CD1c-positive myeloid dendritic cell (primary cell): ENCODE data around the gene CCDC78.
A peak's percentile ranks its signal among the peaks of the same experiment; 100 is the strongest.

Experiments
- DNase-seq: peaks from one replicate; pipeline ENCODE4 v3.0.0-alpha.2; 2016; ENCODE audit errors: extremely low spot score

The CCDC78 gene

DNA sequence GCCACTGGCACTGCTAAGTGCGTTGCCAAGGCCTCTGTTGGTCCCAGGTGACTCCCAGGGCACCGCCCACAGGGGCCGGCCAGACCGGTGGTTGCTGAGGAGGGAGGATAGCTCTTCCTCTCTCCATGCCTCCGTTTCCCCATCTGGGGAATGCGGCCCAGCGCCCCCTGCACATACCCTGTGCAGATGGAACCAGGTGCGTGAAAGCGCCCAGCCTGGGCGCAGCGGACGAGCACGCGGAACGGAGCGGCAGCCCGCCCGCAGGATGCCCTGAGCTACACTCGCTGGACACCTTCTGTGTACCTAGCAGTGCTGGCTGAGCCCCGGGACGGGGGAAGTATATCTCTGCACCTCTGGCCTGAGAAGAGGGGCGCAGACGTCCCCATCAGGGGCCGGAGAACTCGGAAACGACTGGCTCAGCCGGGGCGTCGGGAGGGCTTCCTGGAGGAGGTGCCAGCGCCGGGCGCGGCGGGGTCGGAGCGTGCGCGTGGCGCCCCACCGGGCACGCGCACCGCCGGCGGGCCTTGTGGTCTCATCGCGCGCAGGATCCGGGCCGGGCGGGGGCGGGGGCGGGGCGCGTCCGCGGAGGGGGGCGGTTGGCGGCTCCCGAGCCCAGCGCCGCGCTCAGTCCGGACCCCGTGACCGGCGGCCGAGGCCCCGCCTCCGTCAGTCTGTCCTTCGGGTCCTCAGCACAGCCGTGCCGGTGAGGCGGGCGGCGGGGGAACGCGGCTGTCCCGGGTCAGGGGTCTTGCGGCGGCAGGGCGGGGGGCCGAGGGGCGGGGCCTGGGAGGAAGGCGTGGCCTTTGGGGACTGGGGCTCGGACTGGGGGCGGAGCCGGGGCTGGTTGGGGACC, at the start of gene CCDC78, which contains the start of gene HAGHL:
Gene CCDC78, minus strand, starts transcription at position 6 of the 853 bp plus-strand sequence. CDS start 76 bp downstream, outside the sequence.
Gene HAGHL, plus strand, starts transcription at position 669 of the 853 bp plus-strand sequence. CDS start 404 bp downstream, outside the sequence.
- peak; percentile 62 for DNase-seq

DNA sequence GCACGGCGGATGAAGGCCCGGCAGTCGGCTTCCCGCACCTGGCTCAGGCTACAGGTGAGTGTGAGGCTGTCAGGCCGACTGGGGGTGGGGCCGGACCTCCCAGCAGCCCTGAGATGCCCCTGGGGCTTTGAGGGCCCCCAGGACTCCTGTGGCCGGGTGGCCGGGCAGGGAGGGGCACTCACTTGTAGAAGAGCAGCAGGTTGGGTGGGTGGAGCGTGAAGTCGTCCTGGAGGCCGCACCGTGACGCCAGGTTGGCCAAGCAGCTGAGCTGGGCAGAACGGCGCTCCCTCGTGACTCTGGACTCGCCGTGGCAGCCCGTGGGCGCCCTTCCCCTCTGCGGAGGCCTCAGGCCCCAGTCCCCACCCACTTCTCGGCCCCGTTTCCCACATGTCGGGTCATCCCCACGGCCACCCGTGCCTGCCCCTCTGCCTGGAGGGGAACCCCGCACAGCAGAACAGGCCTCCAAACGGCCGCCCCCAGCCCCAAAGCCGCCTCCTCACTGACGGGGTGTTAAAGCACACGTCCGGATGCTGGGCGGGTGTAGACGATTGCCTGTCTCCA, 49.1 kb upstream of the CCDC78 start:
- no peak for DNase-seq

DNA sequence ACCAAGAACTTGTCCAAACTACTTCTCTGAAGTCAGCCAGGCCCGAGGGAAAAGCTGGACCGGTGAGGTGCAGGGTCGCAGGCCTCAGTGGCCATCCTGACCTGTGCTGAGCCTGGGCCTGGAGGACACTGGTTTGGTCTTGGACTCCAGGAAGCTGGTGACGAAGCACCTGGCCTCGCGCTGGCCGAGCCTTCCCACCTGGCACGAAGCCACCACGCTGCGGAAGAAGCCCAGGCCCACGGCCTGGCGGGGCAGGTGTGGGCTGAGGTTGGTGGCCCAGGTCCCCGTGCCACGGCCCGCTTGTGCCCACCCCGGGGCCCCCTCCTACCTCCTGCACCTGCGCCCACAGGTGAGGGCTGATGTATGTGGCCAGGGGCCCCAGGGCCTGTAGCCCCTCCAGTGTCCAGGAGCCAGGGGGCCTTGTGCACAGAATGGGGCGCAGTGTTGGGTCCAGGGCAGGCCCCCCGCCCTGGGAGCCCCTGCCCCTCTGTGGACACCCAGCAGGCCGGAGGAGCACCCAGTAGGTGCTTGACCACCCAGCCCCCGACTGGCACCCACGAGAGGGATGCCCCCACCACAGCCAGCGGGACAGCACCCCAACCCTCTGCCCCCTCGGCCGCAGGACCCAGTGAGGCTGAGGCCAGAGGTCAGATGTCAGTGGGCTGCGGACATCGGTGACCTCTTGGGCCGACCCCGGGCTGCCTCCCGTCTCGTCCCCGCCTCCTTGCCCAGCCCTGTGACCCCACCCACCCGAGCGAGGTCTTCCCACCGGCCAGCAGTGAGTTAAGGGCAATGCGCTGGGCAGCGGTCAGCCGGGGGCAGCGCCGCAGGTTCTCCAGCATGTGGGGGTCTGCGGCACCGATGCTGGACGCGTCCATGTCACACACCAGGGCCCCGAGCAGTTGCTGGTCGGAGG, 48.1 kb upstream of the CCDC78 start:
- no peak for DNase-seq

DNA sequence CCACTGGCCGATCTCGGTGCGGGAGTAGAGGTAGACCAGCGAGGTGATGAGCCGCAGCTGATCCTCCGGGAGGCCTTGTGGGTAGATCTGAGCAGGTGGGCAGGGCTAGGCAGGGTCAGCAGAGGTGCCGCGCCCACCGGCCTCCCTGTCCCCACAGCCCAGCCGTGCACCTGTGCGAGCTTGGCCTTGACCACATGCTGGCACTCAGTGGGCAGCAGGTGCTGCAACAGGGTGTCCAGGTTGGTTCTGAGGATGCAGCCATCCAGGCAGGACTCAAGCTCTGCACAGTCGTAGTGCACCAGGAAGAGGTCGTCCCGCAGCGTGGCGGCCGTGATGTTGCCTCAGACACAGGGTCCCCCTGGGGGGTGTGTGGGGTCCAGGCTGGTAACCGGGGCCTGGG, 46.7 kb upstream of the CCDC78 start:
- no peak for DNase-seq

DNA sequence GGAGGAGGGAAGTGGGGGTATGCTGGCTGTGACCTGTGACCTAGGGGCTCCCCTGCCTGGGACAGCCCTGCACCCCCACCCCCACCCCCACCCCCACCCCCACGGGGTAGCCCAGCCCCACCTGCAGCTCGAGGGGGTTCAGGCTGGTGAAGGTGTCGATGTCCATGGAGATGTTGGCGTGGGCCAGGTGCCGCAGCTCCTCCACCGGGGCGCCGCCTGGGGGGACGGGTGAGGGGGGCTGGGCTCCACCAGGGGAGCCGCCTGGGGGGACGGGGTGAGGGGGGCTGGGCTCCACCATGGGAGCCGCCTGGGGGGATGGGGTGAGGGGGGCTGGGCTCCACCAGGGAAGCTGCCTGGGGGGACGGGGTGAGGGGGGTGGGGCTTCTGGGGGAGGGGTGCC, 44.2 kb upstream of the CCDC78 start:
- no peak for DNase-seq

DNA sequence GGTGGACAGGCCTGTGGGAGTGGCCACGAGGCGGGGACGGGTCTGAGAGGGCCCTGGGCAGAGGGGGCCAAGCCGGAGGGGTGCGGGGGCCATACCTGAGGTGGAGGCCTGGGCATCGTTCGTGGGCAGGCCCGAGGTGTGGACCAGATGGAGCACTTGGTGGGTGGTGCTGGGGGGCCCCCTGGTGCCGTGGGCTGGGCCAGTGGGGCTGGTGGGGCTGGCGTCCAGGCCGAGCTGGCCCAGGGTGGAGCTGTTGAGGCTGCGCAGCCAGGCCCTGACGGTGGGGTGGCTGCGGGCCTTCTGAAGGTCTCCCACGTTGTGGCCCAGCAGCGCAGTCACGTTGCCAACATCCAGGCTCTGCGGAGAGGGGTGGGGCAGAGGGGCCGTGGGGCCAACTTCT, 43.7 kb upstream of the CCDC78 start:
- no peak for DNase-seq

DNA sequence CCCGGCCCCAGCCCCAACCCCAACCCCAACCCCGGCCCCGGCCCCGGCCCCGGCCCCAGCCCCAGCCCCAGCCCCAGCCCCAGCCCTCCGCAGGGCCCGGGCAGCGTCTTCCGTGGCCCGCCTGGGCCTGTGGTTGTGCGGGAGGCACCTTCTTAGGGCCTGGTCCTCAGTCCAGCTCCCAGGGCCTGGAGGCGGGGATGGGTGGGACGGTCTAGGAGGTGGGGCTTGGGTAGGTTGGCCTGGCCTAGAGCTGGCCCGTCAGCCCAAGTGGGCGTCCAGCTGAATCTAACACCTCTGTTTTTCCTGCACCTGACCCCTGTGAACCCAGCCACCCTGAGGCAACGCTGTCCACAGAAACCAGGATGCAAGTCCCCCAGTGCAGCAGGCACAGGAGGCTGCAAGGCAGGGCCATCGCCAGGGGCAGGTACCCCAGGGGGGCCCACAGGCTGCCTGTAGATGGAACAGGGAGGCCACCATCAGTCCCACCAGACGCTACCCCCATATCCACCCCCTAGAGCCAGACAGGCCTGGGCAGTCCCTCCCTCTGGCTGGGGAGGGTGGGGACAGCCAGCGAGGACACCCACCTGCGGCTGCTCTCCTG, 43.0 kb upstream of the CCDC78 start:
- DNase-seq, result no peak

DNA sequence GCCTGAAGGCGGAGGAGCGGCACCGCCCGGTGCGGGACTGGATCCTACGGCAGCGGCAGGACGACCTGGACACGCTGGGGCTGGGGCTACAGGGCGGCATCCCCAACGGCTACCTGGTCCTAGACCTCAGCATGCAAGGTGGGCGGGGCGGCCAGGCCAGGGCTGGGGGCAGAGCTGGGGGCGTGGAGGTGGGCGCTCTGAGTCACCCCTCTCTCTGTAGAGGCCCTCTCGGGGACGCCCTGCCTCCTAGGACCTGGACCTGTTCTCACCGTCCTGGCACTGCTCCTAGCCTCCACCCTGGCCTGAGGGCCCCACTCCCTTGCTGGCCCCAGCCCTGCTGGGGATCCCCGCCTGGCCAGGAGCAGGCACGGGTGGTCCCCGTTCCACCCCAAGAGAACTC, 42.2 kb upstream of the CCDC78 start:
- DNase-seq, result no peak

DNA sequence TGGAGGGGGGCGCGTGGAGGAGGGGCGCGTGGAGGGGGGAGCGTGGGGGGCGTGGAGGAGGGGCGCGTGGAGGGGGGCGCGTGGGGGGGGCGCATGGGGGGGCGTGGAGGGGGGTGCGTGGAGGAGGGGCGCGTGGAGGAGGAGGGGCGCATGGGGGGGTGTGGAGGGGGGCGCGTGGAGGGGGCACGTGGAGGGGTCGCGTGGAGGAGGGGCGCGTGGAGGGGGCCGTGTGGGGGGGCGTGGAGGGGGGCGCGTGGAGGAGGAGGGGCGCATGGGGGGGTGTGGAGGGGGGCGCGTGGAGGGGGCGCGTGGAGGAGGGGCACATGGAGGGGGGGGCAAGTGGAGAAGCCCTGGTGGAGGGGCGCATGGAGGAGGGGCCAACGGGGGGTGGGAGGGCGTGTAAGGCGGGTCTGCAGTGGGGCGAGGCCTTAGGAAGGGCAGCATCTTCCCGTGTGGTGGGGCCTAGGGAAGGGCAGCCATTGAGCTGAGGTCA, 41.5 kb upstream of the CCDC78 start:
- DNase-seq, result no peak

DNA sequence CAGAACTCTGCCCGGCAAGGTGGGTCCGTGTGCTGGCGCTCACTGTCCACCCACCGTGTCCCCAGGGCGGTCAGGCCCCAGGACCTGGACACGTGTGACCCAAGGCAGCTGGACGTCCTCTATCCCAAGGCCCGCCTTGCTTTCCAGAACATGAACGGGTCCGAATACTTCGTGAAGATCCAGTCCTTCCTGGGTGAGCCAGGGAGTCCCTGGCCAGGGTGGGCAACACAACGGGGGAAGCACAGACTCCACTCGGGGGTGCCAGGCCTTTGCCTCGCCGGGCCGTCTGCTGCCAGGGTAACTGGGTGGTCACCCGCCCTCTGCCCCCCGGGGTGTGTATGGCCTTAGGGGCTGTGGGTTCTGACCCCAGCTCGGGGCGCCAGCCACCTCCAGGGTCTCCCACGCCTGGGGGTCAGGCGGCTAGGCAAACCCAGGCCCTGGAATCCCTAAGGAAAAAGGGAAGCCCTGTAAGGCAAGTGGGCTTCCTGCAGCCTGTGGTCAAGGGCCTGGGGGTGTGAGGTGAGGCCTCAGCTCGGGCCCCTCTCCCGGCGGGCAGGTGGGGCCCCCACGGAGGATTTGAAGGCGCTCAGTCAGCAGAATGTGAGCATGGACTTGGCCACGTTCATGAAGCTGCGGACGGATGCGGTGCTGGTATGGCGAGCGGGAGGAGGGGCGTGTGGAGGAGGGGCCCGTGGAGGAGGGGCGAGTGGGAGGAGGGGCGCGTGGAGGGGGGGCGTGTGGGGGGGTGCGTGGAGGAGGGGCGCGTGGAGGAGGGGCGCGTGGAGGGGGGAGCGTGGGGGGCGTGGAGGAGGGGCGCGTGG, 40.8 kb upstream of the CCDC78 start:
- DNase-seq, result no peak

DNA sequence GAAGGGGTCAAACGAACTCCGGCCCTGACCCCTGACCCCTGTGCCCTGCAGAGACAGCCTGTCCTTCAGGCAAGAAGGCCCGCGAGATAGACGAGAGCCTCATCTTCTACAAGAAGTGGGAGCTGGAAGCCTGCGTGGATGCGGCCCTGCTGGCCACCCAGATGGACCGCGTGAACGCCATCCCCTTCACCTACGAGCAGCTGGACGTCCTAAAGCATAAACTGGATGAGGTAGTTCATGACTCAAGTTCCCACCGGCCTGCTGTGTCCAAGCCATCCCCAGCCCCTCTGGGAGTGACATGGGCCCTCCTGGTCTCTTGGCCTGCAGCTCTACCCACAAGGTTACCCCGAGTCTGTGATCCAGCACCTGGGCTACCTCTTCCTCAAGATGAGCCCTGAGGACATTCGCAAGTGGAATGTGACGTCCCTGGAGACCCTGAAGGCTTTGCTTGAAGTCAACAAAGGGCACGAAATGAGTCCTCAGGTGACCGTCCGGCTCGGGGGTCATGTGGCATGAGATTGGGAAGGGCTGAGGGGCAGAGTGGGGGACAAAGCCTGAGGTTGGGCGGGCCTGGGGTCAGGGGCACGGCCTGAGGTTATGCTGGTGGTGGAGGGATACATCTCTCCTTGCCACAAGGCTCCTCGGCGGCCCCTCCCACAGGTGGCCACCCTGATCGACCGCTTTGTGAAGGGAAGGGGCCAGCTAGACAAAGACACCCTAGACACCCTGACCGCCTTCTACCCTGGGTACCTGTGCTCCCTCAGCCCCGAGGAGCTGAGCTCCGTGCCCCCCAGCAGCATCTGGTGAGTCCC, 40.0 kb upstream of the CCDC78 start:
- DNase-seq, result no peak

DNA sequence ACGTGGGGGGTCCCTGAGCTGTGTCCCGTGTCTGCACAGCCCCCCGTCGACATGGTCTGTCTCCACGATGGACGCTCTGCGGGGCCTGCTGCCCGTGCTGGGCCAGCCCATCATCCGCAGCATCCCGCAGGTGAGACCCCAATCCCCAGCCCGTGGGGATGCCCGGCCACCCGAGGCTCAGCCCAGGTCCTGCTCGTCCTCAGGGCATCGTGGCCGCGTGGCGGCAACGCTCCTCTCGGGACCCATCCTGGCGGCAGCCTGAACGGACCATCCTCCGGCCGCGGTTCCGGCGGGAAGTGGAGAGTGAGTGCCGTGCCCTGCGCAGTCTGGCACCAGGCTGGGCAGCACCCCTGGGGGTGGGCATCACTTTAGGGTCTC, 39.2 kb upstream of the CCDC78 start:
- DNase-seq, result no peak

DNA sequence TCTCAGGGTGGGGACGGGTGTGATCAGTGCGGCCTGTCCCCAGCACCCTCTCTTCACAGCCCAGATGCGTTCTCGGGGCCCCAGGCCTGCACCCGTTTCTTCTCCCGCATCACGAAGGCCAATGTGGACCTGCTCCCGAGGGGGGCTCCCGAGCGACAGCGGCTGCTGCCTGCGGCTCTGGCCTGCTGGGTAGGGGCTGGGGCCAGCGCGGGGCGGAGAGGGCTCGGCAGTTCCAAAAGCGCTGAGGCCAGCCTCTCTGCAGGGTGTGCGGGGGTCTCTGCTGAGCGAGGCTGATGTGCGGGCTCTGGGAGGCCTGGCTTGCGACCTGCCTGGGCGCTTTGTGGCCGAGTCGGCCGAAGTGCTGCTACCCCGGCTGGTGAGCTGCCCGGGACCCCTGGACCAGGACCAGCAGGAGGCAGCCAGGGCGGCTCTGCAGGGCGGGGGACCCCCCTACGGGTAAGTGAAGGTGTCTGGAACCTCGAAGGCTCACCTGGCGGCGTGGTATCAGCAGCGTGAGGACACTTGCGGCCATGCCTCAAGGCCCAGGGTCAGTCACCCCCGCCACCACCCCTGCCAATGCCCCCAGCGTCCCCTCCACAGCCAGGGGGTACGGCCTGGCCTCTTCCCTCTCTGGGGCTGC, 38.7 kb upstream of the CCDC78 start:
- no peak for DNase-seq

DNA sequence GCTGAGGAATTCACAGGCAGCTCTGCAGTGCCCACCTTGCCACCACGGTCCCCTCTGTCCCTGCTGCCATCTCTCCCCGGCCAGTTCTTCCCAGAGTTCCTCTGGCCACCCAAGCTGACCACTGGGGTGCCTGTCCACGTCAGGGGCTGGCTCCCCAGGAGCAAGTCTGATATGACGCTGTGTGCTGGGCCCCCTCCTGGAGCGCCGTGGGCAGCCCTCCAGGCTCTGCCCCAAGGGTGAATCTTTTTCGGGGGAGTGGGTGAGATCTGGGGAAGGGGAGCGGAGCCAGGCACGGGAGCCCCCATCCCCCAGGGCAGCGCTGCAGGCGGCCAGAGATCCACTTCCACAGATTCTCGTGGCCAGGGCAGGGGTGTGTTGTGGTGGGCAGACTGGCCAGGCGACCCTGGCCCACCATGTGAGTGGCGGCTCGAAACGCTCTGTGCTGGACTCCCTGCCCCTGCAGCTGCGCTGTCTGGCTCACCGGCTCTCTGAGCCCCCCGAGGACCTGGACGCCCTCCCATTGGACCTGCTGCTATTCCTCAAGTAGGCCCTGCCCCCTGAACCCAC, 38.0 kb upstream of the CCDC78 start:
- no peak for DNase-seq

DNA sequence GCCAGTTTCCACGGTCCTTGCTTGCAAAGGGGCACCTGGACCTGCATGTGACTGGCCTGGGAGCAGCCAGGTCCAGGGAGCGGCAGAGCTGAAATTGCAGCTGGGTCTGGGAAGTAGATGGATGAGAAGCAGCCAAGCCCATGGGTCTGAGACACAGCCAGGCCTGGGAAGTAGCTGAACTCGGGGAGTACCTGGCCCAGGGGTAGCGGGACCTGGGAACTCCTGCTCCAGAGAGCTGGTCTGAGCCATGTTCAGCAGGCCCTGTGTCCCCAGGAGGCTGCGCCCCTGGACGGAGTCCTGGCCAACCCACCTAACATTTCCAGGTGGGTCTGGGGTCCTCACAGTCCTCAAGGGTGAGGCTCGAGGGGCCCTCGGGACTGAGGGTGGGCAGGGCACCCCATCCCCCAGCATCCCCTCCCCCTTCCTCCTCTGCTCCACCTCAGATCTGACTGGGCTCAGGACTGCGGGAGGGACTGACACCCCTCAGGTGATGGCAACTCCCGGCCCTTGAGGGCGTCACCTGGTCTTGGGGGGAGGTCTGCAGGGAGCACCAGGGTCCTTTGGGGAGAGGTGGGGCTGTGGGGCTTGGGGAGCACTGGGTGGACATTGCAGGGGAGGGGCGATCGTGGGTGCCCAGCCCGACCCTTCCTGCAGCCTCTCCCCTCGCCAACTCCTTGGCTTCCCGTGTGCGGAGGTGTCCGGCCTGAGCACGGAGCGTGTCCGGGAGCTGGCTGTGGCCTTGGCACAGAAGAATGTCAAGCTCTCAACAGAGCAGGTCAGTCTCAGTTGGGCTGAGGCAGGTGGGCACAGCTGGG, 37.3 kb upstream of the CCDC78 start:
- no peak for DNase-seq

DNA sequence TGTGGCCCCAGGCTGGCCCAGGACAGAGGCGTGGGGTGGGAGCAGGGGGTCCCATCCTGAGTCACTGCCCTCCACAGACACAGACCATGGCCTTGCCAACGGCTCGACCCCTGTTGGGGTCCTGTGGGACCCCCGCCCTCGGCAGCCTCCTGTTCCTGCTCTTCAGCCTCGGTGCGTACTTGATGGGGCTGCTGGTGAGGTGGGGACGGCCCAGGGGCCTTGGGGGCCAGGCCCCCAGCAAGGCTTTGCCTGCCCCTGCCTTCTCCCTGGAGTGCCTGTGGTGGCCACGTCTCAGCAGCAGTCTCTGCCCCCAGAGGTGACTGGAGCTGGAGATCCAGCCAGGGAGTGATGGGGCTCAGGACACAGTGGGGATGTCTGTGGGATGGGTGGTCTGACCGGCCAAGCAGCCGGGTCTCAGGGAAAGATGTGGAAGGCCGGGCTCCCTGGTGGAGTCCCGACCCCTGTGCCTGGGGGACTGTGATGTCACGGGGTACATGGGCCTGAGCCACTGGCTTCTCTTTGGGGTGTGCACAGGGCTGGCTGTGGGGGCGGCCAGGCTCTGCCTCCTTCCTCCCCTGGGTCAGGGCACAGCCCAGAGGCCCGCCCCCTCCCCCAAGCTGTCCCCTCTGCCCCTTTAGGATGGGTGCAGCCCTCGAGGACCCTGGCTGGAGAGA, 36.5 kb upstream of the CCDC78 start:
- no peak for DNase-seq

DNA sequence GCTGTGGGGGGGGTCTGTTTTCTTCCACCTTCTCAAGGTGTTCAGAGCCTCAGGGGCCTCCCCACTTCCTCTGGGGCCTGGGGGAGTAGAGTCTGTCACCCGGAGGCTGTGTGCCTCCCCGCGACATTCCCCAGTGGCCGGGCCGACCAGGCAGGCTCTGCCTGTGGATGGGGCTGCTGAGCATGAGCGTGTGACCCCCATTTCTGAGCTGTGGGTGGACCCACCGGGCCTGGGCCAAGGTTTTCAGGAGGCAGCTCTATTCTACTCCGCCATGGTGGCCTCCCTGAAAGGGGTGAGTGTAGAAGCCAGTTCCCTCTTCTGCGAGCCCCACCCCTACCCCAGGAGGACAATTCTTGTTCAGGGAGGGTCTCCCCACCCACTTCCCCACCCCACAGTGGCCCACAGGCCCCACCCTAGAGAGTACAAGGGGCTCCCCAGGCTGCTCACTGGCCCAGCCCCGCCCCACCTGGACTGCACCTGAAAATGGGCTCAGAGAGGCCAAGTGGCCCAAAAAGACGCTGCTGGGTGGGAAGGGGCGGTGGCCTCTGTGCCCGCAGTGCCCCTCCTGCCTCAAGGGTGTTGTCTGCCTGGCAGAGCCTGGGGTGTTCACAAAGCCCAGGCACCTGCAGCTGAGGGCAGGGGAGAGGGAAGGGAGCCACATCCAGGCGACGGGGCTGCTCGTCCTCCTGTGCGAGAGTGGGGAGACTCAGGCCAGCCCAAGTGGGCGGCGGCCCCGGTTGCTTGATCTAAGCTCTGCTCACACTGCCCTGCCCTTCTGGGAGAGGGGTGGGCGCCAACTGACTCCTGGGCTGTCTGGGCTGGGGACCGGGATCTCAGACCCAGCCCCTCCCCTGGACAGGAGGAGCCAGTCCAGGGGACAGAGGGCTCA, 35.6 kb upstream of the CCDC78 start:
- no peak for DNase-seq
